ENCODE results near the gene MEIKIN.

Gene MEIKIN

DNA sequence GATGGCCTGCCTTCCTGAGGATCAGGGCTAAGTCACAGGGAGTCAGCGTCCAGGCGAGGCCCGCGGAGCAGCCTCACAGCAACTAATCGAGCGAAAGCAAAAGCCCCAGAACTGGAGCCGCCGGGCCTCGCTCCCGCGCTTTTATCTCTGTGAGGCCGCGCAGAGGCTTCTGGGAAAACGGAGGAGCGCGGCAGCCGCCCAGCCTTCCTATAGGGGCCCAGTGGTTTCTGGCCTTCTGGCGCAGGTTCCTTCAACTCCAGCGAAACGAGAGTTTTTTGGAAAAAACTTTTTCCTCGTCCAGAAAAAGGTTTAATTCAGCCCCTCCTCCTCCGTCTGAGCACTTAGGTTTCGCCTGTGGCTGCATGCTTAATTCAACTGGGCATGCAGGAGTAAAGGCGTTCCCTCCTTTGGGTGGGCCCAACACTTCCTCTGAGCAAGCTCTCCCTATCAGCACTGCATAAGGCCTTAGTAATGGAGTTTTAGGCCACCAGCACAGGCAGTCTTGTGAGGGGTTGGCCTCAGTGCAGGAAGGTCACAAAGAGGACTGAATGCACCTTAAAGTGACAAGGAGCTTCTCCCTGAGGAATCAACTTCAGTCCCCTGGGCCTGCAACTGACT lies at the start of gene MEIKIN:
Gene MEIKIN, minus strand, starts transcription at position 113 of the 618 bp plus-strand sequence. CDS start 158 bp downstream, outside the sequence.
- no peak for DNase-seq (ENCODE audit: low read depth in 3 of 3)

GRCh38 chr5:131994533-131995226 lies 49.2 kb upstream of the MEIKIN start:
- DNase-seq (ENCODE audit: low read depth in 3 of 3) = no peak

GRCh38 chr5:131994090-131994489 lies 48.6 kb upstream of the MEIKIN start:
- DNase-seq (ENCODE audit: low read depth in 3 of 3) = no peak

GRCh38 chr5:131993676-131994075 lies 48.2 kb upstream of the MEIKIN start:
- DNase-seq (ENCODE audit: low read depth in 3 of 3) = no peak

DNA sequence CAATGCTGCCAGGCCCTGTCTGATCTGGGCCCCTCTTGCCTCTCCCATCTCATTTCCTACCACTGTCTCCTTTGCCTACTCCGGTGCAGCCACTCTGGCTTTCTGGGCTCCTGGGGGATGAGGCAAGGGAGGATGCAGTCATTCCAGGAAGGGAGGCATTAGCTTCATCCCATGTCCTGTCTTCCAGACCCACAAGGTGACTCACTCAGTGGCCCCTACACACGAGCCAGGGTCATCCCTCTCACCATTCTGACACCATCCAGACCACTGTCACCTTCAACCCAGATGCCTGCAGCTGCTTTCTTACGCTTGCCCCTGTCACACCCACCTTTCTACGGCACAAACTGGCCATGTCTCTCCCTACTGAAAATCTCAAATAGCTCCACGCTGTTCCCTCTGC lies 46.9 kb upstream of the MEIKIN start:
- DNase-seq (ENCODE audit: low read depth in 3 of 3) = no peak

DNA sequence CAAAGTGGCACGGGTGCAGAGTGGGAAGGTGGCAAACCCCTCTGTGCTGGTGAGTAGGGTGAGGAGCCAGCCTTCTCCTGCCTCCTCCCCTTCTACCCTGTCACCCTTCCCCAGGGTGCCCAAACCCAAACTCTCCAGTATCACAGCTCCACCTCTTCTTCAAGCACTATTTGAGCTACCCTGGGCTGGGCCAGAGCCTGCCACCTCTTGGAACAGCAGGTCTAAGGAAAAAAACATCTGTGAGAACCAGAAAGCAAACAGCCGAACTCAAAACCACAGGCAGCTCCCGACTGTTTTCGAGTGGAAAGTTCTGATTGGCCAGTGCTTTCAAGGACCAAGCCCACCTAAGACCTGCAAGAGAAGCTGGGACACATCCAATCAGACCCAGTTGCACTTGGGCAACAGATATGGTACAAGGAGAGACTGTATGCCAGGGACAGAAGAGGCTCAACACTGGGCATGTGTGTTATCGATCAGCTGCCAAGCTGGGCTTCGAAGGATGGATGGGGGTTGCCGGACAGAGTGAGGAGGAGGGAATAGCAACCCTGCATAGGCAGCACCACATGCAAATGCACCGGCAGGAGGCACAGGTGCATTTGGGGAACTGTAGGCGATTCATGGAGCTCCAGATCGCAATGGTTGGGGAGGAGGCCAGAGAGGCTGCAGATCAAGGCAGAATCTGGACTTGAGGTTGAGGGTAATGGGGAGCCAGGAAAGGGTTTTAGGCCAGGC lies 46.3 kb upstream of the MEIKIN start:
- DNase-seq (ENCODE audit: low read depth in 3 of 3) = no peak

DNA sequence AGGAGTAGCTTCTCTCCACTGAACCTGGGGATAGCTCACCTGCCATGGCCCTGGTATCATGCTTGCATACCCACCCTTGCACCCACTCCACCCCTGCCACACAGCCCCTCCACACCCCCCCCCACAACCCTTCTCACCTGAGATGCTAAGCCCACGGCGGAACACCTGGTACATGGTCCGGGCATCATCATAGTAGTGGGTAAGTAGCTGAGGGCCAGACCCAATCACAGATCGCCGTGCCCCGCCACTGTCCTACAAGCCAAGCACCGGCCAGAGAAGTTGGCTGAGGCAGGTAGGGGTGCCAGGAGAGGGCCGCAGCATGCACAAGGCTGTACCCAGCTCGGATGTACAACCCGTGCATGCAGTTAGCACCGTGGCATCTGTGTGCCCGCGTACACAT lies 45.3 kb upstream of the MEIKIN start:
- DNase-seq (ENCODE audit: low read depth in 3 of 3) = no peak

GRCh38 chr5:131988601-131989000 lies 43.1 kb upstream of the MEIKIN start:
- no peak for DNase-seq (ENCODE audit: low read depth in 3 of 3)

- DNase-seq (ENCODE audit: low read depth in 3 of 3) = no peak
These were observed 41.8 kb upstream of the MEIKIN start for GRCh38 chr5:131987251-131987650.

DNA sequence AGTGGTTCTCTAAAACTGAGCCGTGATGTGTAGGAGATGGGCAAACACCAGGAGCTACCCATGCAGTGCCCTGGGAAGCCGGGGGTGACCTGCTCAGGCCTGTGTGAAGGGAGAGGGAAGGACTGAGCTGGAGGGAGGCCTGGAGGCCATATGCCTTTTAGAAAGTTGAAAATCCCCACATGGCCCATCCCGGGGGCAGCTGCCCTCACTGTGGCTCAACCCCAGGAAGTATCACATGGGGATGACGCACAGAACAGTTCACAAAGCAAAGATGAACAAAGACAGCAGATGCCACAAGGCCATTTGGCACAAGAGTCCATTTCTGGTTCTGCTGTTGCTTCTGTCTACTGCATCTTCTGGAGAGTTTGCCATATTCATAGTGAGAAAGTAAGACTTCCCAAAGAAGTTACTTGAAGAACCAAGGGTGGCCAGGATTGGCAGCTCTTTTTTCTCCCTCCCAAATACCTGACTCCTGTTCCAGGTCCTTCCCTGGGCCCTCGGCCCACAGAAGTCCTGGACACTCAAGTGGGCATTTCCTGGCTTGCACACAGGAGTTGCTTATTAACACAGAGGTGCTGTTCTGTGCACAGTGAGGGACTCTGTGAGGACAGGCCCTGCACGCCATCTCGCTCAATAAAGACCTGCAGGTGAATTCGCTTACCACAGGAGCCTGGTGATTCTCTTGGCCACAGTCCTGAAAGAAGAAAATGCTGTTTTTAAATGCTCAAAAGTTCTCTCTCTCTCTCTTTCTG lies 40.9 kb upstream of the MEIKIN start:
- DNase-seq (ENCODE audit: low read depth in 3 of 3) = no peak

DNA sequence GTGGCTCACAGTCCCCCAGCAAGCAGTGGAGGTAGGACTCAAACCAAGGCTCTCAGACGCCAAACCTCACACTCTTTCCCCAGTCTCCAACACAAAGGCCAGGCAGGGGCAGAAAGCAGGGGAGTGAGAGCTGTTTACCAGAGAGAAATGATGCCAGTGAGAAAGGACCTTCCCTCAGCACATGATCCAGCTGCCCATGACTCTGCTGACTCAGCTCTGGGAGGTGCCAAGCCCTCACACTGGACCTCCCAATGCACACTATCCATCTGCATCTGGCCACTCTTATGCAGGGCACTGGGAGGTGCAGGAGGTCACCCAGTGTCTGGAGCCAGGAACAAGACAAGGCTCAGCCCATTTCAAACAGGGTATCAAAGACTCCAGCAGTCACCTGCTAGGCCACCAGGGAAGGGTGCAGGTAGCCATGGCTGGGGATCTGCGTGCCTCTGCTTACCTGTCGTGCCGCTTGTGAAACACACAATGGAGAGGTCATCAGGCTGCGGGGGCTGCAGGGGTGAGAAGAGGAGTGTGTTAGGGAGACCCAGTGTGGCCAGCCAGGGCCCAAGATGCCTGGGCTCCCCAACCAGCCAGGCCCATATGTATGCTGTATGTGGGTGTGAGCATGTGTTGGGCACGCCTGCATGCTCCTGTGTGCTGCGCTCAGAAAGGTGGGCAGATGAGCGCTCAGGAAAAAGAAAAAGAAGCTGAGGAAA lies 39.6 kb upstream of the MEIKIN start:
- no peak for DNase-seq (ENCODE audit: low read depth in 3 of 3)

GRCh38 chr5:131983244-131983771 lies 37.8 kb upstream of the MEIKIN start:
- DNase-seq (ENCODE audit: low read depth in 3 of 3) = no peak

DNA sequence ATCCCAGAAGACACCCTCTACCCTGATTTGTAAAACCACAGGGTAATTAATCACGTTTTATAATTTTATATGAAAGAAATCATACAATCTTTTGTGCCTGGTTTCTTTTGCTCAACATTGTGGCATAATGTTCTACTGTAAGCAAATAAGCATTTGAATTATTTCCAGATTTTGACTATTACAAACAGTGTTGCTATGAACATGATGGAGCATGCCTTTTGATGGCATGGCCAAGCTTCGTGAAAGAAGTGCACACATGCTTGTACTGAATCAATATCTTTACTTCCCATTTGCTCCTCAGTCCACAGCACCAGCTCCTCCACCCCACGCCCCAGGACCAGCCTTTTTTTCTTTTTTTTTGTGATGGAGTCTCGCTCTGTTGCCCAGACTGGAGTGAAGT lies 36.1 kb upstream of the MEIKIN start:
- no peak for DNase-seq (ENCODE audit: low read depth in 3 of 3)

DNA sequence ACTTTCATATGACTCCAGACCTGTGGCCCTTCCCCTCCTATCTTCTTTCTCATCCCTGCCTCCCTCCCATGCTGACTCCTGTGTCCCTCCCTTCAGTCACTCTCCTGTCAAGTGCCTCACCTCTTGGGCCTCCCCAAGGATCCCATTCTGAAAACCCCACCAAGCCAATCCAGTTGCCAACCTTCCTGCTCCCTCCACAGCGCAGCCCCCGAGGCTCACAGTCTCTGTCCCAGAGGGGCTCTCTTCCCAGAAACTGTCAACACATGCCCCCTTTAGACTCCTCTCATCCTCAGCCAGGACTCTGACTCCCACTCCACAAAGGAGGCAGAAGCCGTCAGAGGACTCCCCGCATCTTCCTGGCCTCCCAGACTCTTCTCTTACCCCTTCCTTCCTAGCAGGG lies 35.2 kb upstream of the MEIKIN start:
- DNase-seq (ENCODE audit: low read depth in 3 of 3) = no peak

- no peak for DNase-seq (ENCODE audit: low read depth in 3 of 3)
These were observed 34.4 kb upstream of the MEIKIN start for GRCh38 chr5:131979816-131980215.

- no peak for DNase-seq (ENCODE audit: low read depth in 3 of 3)
These were observed 31.7 kb upstream of the MEIKIN start for GRCh38 chr5:131977212-131977604.

- no peak for DNase-seq (ENCODE audit: low read depth in 3 of 3)
These were observed 31.1 kb upstream of the MEIKIN start for GRCh38 chr5:131976414-131977211.

DNA sequence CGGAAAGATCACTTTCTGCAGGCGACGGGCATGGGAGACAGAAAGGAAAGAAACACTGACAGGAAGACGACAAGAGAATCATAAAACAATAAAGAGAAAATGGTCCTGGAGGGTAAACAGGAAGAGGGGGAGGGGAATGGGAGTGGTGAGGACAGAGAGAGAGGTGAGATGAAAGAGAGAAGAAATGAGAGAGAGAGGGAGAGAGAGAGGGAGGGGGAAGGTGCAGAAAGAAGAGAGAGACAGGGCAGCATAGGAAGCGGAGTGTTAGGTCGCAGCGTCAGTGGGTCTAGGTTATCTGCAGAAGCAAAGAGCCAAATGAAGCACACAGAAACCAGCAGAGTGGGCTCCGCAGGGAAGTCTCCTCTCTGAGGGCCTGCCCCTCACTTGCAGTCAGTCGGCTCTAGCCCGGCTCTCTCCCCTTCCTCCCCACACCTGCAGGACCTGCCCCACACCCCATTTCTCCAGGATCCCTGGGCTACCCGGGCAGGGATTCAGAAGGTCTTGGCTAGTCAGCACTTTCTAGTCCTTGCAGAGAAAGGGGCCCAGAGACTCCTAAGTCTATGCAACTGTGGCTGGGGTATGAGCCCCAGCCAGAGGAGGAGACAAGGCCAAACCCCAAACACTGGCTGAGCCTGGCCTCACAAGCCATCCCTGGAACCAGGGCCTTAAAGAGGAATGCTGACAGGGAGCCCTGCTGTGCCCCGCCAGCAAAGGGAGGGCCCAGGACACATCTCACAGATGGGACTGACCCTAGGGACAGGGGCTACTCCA lies 29.7 kb upstream of the MEIKIN start:
- DNase-seq (ENCODE audit: low read depth in 3 of 3) = no peak

DNA sequence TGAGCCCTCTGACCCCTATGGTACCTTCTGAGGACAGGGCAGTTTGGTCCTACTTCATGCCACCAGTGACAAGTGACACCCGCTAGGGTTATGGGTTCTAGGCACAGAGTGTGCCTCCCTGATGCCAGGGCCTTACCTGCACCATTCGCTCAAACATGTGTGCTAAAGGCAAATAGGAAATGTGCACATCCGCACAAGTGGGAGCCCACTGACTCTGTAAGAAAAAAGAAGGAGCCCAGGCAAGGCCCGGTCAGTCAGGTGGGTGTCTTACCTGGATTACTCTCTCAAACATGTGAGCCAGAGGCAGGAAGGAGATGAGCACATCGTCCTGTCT lies 29.1 kb upstream of the MEIKIN start:
- DNase-seq (ENCODE audit: low read depth in 3 of 3) = no peak

DNA sequence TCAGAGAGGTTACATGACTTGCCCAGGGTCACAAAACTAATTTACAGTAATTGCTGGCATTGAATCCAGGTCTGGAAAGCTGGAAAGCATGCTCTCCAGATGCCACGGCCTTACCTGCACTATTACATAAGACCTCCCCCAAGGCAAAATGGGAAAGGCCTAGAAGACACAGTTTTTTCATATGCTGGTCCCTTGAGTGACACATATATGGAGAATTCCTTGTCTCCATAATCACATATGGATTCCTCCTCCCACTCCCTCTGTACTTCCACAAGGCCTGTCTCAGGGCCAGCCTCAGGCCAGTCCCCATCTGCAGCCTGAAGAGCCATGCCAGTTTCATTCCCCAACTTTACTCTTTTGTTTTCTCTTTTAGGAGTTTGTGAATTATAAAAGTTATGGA lies 28.6 kb upstream of the MEIKIN start:
- no peak for DNase-seq (ENCODE audit: low read depth in 3 of 3)

All from stimulated activated CD4-positive, alpha-beta T cell treated with anti-CD3 and anti-CD28 coated beads, TNF-alpha, amount 100 ng/mL, for 4 hours (primary cell).